ENCODE measurements around the gene USP32.

USP32 gene

GRCh38 chr17:60280673-60281072 lies 111.3 kb downstream of the USP32 start:
- FAIRE-seq (no peak), DNase-seq (ENCODE audit: insufficient read length, low spot score) (no peak)
- TF ChIP-seq, protein P1, sequence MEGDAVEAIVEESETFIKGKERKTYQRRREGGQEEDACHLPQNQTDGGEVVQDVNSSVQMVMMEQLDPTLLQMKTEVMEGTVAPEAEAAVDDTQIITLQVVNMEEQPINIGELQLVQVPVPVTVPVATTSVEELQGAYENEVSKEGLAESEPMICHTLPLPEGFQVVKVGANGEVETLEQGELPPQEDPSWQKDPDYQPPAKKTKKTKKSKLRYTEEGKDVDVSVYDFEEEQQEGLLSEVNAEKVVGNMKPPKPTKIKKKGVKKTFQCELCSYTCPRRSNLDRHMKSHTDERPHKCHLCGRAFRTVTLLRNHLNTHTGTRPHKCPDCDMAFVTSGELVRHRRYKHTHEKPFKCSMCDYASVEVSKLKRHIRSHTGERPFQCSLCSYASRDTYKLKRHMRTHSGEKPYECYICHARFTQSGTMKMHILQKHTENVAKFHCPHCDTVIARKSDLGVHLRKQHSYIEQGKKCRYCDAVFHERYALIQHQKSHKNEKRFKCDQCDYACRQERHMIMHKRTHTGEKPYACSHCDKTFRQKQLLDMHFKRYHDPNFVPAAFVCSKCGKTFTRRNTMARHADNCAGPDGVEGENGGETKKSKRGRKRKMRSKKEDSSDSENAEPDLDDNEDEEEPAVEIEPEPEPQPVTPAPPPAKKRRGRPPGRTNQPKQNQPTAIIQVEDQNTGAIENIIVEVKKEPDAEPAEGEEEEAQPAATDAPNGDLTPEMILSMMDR (IDR thresholded peaks at IDR 0.05; ENCODE audit: insufficient read depth, missing control alignments) = no peak

DNA sequence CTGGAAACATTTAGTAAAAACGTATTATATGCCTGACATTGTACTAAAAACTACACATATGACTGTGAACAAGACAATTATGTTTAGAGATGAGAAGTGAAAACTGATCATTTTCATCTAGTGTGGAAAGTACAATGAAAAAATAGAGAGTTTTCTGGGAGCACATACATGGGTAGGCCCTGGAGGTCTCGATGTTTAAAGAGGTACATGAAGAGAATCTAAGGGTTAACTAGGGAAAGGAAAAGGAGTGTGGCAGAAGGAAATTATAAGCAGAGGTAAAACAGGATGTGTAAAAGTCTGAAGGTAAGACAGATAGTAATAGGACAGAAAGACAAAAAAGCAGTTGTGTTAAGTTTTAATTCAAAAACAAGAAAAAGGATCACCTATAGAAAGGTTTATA lies 113.7 kb downstream of the USP32 start:
- TF ChIP-seq, protein P1 (IDR thresholded peaks at IDR 0.05; ENCODE audit: insufficient read depth, missing control alignments) = no peak
- DNase-seq (ENCODE audit: insufficient read length, low spot score) (no peak), FAIRE-seq (no peak)

- no peak for DNase-seq (ENCODE audit: insufficient read length, low spot score)
- TF ChIP-seq, protein P1 (IDR thresholded peaks at IDR 0.05; ENCODE audit: insufficient read depth, missing control alignments) = no peak
- peak; percentile 88 for FAIRE-seq
Observed at GRCh38 chr17:60277258-60277657, 114.7 kb downstream of the USP32 start.

DNA sequence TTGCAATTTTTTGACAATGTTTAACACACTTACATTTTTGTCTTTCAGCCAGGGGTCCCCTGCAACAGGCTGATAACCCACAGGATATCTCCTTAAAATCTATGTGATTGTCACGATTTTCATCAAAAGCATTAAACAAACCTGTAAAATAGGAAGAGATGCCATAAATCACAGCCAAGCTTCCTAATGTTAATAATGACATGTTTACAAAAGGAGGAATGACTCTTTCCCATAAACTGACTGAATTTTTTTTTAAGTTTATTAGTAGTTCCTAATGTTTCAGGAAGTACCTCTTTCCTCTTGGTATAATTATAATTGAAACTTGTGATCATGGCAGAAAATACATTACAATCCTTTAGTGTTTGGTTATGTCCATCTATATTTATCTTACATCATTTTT lies 122.5 kb downstream of the USP32 start:
- DNase-seq (ENCODE audit: insufficient read length, low spot score) = no peak
- no peak for FAIRE-seq
- TF ChIP-seq, protein P1 (IDR thresholded peaks at IDR 0.05; ENCODE audit: insufficient read depth, missing control alignments) = no peak

DNA sequence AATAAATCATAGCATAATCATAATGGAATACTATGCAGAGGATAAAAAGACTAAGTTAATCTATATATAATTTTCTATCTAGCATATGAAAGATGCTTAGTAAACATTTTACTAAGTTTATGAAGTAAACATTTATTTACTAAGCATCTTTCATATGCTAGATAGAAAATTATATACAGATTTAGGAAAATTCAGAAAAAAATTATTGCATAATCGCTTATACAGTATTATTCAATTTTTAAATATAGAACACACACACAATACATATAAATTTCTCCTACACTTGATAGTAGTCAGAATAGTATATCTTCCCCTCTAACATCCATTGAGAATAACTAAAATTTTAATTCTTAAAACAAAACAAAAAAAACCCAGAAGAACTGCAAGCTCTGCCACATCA lies 131.4 kb downstream of the USP32 start:
- no peak for FAIRE-seq

GRCh38 chr17:60258313-60258712 lies 133.6 kb downstream of the USP32 start:
- no peak for FAIRE-seq

More for the DNA sequence above, 131.4 kb downstream of the USP32 start:
- DNase-seq (ENCODE audit: insufficient read length, low spot score) = no peak
- TF ChIP-seq, protein P1 (IDR thresholded peaks at IDR 0.05; ENCODE audit: insufficient read depth, missing control alignments) = no peak

GRCh38 chr17:60256174-60256573 lies 135.8 kb downstream of the USP32 start:
- DNase-seq (ENCODE audit: insufficient read length, low spot score) (no peak), FAIRE-seq (no peak)
- TF ChIP-seq, protein P1 (IDR thresholded peaks at IDR 0.05; ENCODE audit: insufficient read depth, missing control alignments) = no peak

More at GRCh38 chr17:60258313-60258712, 133.6 kb downstream of the USP32 start:
- TF ChIP-seq, protein P1 (IDR thresholded peaks at IDR 0.05; ENCODE audit: insufficient read depth, missing control alignments) = no peak
- DNase-seq (ENCODE audit: insufficient read length, low spot score) = no peak
